HG03108 (cell line): ENCODE measurements around the gene DPYSL3.
"Not testable (repeated sequence)": the region's sequence is repeated elsewhere in the genome, so short reads cannot be mapped to it uniquely, and the experiment has no call there.

Experiments
- ATAC-seq: cut with Tn5 transposase; IDR thresholded peaks from one replicate; pipeline ENCODE4 v1.9.1; 2021; ENCODE audit warnings: moderate library complexity; ENCODE audit not compliant: unreplicated experiment

Gene DPYSL3

DNA sequence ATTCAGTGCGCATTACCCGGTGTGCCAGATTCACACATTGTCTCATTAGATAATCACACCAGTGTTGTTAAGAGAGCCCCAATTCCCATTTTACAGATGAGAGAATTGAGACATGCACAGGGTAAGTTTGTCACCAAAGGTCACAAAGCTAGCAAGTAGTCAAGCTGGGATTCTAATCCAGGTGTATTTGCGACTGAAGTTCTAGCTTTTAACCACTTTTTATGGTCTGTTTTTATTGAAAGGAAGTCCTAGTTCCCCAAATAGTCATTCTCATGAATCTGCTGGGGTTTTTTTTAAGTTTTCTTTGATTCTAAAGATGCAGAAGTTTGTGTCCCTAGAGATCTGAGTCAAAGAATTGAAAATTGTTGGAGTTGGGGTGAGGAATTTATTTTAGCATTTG, 136.5 kb downstream of the DPYSL3 start:
- ATAC-seq: no peak

DNA sequence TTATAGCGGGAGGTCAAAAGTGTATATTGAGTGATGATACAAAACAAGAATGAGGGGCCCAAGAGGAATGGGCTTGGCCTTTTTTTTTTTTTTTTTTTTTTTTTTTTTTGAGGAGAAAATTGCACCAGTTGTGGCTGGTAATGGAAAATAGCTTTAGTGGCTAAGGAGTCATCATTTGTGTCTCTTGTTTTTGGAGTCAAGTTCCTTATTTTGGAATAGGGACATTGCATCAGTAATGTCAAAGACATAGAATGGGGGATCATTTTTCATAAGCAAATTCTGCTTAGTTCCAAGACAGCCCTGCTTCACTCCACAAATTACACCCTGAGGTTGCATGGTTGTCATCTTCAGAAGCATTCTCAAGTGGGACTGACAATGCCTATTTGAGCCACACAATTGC, 137.7 kb downstream of the DPYSL3 start:
- ATAC-seq: no peak

DNA sequence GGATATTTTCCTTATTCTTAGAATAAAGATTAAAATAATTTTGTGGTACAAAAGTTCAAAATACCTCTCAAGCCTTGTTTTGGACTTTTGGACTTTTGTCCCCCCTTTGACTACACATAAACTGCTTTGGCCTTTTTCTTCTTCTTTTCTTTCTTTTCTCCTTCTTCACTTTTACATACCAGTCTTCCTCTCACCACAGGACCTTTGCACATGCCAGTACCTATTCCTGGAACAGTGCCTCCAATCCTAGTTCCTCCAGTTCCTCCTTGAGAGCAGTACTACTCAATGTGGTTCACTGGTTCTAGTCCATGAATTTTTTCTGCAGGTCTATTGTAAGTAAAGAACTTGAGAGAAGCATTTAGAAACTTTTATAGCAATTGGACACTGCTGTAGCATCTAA, 138.6 kb downstream of the DPYSL3 start:
- no peak for ATAC-seq

DNA sequence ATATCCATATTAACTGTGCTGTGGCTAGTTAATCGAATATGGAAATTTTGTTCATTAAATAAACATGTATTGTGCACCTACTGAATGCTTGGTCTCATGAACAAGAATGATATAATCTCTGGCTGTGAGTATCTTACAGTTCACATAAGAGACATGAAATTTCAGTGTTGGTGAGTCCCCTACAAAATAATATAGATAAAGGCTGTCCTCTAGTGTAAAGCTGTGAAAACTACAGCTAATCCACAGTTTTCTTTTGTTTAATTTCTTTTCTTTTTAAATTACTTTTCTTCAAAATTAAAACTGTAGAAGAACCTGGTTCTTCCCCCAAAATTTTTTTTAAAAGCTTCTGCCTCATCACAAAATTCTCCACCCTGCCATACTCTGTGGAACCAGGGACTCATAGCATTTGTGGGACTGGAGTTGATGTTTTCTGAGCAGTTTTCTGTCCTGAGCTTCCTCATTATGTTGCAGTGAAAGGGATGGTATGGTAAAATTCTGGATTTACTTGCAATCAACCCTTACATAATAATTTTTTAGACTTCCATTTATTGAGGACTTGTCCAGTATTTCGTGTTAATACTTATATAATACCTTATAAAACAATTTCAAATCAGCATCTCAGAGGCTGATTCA, 140.0 kb downstream of the DPYSL3 start:
- ATAC-seq: no peak

DNA sequence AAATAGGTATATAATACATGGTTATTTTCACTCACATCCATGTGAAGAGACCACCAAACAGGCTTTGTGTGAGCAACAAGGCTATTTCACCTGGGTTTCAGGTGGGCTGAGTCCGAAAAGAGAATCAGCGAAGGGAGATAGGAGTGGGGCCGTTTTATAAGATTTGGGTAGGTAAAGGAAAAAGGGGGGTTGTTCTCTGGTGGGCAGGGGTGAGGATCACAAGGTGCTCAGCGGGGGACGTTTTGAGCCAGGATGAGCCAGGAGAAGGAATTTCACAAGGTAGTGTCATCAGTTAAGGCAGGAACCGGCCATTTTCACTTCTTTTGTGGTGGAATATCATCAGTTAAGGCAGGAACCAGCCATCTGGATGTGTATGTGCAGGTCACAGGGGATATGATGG, 142.5 kb downstream of the DPYSL3 start:
- not testable (repeated sequence) for ATAC-seq

DNA sequence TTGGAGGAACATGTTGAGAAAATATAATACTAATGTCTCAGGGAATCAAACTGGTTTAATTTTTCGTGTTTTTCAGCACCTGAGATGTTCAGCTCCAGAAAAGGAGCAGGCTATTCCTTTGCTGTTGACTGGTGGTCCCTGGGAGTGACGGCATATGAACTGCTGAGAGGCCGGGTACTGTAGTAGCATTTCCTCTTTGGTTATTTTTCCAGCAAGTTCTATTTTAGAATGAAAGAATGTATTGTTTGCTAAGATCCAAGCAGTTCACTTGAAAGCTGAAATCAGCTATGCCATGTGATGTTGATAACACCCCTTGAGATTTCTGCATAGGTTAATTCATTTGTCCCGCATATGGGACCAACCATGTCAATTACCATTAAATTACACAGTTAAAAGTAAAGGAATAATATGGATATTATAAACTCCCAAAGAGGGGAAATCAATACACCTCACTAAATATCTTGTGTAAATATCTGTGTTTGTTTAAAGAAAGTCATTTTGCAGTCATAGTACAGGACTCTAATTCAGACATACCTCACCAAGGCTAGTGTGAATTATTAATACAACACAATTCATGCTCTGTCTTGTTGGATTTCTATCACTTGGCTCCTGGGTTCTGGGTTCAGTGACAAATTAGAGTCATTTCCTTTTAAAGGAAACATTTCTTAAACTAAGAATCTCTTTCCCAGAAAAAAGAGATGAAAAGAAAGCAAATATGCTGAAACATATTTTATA, 148.3 kb downstream of the DPYSL3 start:
- no peak for ATAC-seq

DNA sequence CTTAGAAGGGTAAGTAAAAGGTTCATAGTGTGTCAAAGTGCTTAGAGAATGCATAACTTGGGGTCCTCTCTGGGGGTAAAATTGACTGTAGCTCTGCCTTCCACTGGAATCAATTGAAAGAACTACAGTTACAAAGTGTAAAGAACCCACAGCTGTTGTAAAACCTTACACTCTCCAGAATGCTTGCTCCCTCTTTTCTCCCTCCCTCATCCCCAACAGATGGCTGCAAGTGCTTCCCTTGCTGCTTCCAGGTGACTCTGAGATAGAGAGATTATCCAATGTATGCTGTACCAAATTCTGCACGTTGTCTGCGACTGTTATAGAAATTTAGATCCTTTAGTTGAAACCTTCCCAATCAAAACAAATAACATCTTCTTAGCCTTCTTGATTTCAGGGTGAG, 149.1 kb downstream of the DPYSL3 start:
- no peak for ATAC-seq

DNA sequence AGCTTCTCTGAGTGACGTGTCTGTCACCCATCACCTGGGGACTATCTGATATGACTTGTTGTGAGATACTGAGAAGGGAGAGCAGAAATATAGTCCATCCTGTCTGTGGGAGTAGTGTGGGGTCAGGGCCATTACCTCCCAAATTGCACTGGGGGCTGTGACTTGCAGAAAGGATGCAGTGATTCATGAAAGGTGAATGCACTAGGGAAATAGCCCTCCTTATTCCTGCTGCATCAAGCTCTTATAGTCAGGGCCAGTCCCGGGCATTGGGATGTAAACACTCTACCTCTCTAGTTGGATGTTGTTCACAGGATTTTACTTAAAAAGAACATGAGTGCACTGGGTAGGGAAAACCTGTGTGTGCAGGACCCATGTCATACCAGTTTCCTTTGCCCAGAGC, 150.3 kb downstream of the DPYSL3 start:
- no peak for ATAC-seq

DNA sequence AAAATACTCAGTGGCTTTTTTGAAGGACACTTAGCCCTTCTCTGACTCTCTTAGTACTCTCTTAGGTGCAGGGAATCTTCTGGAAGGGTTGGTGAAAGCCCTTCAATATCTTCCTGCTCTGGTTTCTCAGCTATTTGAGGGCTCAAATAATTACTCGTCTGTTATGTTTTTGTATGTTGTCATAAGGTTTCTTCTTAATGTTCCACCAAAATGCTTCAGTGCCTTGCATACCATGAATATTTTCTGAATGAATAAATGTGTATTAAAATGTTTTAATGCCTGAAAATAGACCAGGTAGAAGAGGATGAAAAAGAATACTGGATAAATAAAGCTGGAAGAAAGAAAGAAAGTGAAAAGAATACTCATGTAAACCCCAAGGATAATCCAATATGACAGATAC, 150.8 kb downstream of the DPYSL3 start:
- no peak for ATAC-seq

DNA sequence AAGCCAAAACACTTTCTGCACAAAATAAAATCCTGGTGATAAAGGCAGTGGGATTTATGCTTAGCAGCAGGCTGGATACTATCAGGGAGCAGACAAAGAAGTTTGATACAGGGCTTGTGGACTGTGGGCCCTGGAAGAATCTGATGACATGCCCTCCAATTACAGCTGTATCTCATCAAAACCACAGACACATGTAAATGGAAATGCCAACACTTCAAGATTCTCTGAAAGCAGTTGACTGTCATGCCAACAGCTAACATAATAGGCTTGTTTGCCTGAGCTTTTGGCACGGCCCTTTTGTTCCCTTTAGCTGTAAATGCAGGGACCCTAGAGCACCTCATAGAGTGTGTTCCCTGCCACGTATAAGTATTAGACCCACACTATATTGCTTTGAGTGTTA, 160.6 kb downstream of the DPYSL3 start:
- ATAC-seq: no peak

DNA sequence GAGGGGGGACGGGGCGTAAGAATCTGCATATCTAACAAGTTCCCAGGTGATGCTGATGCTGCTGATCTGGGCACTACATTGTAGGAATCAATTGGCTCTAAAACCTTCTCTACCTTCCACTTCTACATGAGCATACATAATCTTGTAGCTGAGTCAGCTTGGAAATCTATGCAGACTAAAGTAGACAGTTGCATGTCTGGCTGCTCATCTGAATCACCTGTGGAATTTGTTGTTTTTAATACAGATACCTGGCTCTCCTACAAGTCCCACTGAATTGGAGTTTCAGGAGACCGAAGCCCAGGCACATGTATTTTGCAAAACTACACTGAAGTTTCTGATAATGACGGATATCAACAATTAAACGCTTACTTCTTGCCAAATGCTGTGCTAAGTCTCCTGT, 161.4 kb downstream of the DPYSL3 start:
- ATAC-seq: no peak

DNA sequence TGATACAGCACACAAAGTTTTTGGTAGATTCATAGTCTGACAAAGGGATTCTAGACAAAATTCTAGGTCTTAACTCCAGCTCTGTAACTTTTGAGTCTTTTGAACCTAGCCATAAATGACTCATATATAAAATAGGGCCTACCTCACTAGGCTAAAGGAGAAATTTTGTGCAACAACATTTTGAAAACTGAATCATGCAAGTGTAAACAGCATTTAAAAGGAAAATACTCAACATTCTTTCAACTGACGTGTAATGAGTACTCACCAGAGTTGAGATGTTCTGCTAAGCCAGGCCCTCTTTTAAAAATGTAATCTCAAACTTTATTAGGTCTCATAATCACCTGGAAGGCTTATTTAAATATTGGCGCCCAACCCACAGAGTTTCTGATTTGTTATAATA, 161.8 kb downstream of the DPYSL3 start:
- ATAC-seq: no peak

DNA sequence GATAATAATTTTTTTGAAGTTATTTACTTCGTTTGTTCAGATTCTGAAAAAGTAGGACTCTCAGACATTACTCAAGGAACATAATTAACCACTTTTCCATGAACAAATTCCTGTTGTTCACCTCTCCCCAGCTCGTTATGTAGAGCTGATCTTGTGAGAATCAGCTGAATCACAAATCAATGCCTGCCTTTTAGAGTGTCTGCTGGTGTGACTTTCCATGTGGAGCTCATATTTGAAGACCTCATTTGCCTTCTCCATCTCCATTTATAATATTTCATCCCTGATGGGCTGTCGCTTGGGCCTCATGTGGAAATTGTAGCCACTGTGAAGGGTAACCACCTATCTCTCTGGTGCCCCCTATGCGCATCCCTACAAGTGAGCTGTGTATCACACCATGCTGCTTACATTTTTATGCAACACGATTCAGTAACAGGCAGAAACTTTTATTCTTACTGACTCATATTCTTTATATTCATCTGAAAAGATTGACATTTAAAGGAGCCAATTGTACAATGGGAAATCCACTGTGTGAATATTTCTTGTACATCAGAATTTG, 163.8 kb downstream of the DPYSL3 start:
- ATAC-seq: no peak

DNA sequence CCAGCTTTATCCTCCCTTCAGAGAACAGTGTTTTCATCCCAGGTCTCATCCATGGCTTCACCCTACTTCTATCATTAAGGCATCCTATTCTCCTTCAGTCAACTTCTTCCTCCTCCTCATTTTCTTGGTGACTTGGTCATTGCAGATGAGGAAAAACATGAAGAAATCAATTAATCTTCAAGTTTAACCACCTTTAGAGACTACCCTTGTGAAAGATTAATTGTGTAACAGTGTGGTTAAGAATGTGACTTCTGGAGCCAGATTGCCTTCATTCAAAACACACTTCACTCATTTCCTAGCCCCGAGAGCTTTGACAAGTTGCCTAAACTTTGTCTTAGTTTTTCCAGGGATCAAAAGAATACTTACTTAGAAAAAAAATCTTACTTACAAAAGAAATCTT, 165.0 kb downstream of the DPYSL3 start:
- ATAC-seq: no peak

DNA sequence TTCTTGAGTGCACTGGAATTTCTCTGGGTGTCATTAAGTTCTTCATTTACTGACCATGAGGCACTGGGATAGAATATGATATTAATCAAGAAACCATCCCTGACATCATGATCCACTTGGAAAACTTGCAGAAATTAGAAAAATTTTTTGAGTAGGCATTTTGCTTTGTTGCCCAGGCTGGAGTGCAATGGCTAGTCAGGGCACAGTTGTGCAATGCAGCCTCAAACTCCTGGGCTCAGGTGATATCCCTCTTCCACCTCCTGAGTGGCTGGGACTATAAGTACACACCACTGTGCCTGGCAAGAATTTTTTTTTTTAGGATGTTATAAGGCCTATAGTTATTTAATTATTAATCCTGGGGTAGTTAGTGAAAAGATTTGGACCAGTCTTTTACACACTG, 168.5 kb downstream of the DPYSL3 start:
- no peak for ATAC-seq

DNA sequence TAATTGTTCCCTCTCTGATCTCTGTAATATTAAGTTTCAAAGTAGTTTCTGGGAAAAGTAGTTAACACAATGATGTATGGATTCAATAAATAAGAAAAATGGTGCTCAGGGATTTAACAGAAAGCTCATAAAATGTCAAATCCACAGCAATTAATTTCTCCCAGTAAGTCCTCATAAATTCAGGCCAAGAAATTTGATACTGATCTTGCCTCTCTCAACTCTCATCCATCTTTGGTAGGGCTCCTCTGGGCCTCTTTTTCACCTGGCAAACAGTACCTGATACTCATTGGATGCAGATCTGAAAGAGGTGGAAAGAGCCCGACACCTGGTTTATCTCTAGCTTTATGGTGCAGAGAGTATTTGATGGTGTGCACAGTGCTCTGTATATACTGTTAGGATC, 168.9 kb downstream of the DPYSL3 start:
- ATAC-seq: no peak
